ENCODE results near the gene ANXA5.

Gene ANXA5

DNA sequence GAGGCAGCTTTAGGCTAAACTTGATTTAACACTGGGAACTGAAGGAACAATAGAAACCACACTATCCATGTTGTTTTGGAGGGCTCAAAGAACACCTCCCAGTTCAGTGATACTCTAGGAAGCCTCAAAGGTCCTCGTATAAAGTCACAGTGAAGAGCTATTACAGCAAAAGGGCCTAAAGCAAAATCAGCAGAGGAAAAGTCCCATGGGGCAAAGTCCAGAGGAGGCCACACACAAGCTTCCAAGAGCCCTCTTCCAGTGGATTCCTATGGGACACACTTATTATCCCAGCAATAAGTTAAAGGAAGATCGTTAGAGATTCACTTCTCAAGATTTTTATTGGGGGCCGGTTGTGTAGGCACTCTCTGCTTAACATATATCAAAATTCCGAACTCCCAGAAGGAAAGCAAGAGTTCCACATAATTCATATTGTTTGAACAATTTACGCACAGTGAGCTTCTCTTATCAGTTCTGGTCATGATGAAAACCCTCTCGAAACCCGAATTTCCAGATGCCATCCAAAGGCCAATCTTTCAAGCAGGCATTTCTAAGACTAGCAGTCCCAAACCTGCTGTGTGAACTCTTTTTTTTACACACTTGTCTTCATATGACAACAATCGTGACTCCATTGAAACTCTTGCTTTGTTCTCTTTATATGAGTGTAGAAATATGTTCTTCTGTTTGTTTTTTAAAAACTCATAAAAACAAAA, 53.7 kb downstream of the ANXA5 start:
- DNase-seq (ENCODE audit: low spot score), result peak; percentile 10

DNA sequence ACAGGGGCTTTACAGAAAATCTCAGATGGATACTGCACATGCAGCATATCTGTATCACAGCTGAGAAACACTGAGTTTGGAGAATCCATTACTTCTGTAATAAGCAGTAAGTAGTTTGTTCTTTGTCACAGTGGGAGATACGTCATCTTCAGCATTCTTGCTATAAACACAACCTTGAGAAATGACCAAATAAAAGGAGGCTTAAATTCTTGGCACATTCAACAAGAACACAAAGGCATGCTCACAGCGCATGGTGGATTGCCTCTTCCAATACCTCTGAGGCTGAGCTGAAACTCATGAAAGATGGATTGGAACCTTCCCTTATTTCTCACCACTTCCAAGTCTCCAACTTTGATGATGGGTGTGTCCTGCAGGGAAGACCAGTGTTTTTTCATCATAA, 54.5 kb downstream of the ANXA5 start:
- no peak for DNase-seq (ENCODE audit: low spot score)

DNA sequence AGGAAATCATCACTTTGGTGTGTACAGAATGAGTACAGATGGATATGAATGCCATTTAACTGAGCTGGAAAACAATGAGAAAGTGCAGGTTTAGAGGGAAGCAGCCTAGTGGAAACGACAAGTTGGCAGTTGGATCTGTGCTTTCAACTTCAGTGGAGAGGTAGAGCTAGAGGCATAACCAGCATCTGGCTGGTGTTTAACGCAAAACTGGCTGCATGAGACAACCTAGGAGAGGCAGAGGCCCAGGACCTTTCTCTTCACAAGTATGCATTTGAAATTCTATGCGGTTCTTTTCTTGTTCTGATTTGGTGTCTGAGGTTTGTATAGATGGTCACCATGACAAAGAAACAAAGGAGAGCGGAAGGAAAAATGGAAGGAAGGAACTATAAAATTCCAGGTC, 63.1 kb downstream of the ANXA5 start:
- DNase-seq (ENCODE audit: low spot score), result no peak

DNA sequence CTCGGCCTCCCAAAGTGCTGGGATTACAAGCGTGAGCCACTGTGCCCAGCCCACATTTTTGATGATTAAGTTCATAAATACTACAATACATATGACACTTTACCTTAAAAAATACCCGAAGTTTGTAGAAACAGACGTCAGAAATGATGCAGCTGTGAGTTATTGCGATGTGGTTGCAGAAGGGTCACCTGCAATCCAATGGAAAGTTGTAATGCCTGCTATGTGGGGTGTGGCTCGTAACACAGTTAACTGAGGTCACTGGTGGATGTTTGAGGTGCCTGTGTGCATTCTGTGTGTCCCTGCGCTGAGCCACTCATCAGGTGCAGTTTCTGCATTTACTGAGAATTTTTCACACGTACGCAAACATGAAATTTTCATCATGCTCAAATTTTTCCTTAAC, 64.1 kb downstream of the ANXA5 start:
- DNase-seq (ENCODE audit: low spot score), result no peak
